Activated CD8-positive, alpha-beta T cell treated with anti-CD3 and anti-CD28 coated beads for 36 hours (primary cell): ENCODE results near the gene FAM156A. TPM values are rescaled to one million over a fixed set of nuclear protein-coding genes. Genes with fewer than 3 reads are reported as not detected.
"Not testable (repeated sequence)": the region's sequence is repeated elsewhere in the genome, so short reads cannot be mapped to it uniquely, and the experiment has no call there.

Experiments used
- ATAC-seq: fragments of 200-7000 bp; cut with Tn5 transposase; one replicate; pipeline ENCODE4 v1.10.0; 2021; ENCODE audit warnings: mild to moderate bottlenecking, moderate library complexity
- CTCF ChIA-PET: fragments of 350-600 bp; sonication (Branson Sonifier 250); formaldehyde crosslinking; loops from one replicate; lab custom pipeline; 2021; ENCODE audit warnings: antibody characterized with exemption; lab: Charles Lee
- POLR2A ChIA-PET: fragments of 350-600 bp; sonication (Branson Sonifier 250); formaldehyde crosslinking; loops from one replicate; lab custom pipeline; 2021; ENCODE audit warnings: antibody characterized with exemption; lab: Charles Lee
- DNase-seq: peaks from one replicate; pipeline ENCODE4 v3.0.0-alpha.2; 2020
- H3K27ac Mint-ChIP-seq: one replicate; pipeline ENCODE4 v1.8.0; 2021; ENCODE audit warnings: mild to moderate bottlenecking, mixed read lengths
- H3K27me3 Mint-ChIP-seq: one replicate; pipeline ENCODE4 v1.8.0; 2021; ENCODE audit warnings: mixed read lengths
- H3K36me3 Mint-ChIP-seq: one replicate; pipeline ENCODE4 v1.8.0; 2021; ENCODE audit warnings: low read depth, mixed read lengths
- H3K4me1 Mint-ChIP-seq: one replicate; pipeline ENCODE4 v1.8.0; 2021; ENCODE audit warnings: low read depth, mixed read lengths
- H3K4me3 Mint-ChIP-seq: one replicate; pipeline ENCODE4 v1.8.0; 2021; ENCODE audit warnings: mild to moderate bottlenecking, moderate library complexity, mixed read lengths
- H3K9me3 Mint-ChIP-seq: one replicate; pipeline ENCODE4 v1.8.0; 2021; ENCODE audit warnings: mixed read lengths
- intact Hi-C: fragments of 100-400 bp; cut with micrococcal nuclease; formaldehyde crosslinking; loops from one replicate; pipeline ENCODE4 v1.10.0; 2022
- total RNA-seq, 2 experiments: library from RNA; stranded (reverse); gene quantifications; one replicate each; pipeline ENCODE4 v1.2.3, GENCODE V29; 2021
- TF ChIP-seq, protein P1 (sequence below): fragments of 200-600 bp; IDR thresholded peaks from one replicate; pipeline ENCODE4 v1.8.0; 2022; ENCODE audit warnings: antibody characterized with exemption, mild to moderate bottlenecking

The FAM156A gene
- total RNA-seq: 10 to 100 TPM; 20.6 to 21.0 TPM

GRCh38 chrX:52958113-52958959 lies at the start of gene FAM156A:
FAM156A (minus strand) TSS chrX:52958518; CDS start chrX:52948588, 9,930 bp downstream.
- POLR2A ChIA-PET, H3K36me3 Mint-ChIP-seq, CTCF ChIA-PET, H3K4me1 Mint-ChIP-seq, H3K9me3 Mint-ChIP-seq, H3K27ac Mint-ChIP-seq, DNase-seq, H3K27me3 Mint-ChIP-seq, H3K4me3 Mint-ChIP-seq, intact Hi-C loops: not testable (repeated sequence)
- ATAC-seq: peak; percentile 85

DNA sequence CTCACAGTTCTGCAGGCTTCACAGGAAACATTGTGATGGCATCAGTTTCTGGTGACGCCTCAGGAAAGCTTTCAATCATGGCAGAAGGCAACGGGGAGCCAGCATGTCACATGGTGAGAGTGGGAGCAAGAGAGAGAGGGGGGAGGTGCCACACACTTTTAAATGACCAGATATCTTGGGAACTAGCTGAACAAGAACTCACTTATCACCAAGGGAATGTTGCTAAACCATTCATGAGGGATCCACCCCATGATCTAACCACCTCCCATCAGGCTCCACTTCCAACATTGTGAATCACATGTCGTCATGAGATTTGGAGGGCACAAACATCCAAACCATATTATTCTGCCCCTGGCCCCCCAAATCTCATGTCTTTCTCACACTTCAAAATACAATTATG lies 47.0 kb upstream of the FAM156A start:
- ATAC-seq (no peak), DNase-seq (no peak)
- H3K4me3 Mint-ChIP-seq: no peak overlapping the region
- CTCF ChIA-PET: no interaction called here
- H3K9me3 Mint-ChIP-seq: no peaks in the 10 kb centered on the region
- POLR2A ChIA-PET: no interaction called here
- no peaks in the 10 kb centered on the region for H3K36me3 Mint-ChIP-seq
- no peak overlapping the region for H3K27ac Mint-ChIP-seq
- no peaks in the 10 kb centered on the region for H3K27me3 Mint-ChIP-seq
- TF ChIP-seq, protein P1, sequence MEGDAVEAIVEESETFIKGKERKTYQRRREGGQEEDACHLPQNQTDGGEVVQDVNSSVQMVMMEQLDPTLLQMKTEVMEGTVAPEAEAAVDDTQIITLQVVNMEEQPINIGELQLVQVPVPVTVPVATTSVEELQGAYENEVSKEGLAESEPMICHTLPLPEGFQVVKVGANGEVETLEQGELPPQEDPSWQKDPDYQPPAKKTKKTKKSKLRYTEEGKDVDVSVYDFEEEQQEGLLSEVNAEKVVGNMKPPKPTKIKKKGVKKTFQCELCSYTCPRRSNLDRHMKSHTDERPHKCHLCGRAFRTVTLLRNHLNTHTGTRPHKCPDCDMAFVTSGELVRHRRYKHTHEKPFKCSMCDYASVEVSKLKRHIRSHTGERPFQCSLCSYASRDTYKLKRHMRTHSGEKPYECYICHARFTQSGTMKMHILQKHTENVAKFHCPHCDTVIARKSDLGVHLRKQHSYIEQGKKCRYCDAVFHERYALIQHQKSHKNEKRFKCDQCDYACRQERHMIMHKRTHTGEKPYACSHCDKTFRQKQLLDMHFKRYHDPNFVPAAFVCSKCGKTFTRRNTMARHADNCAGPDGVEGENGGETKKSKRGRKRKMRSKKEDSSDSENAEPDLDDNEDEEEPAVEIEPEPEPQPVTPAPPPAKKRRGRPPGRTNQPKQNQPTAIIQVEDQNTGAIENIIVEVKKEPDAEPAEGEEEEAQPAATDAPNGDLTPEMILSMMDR: no peak
- intact Hi-C loops: no loop called here
- H3K4me1 Mint-ChIP-seq: peaks cover 6% of the 10 kb centered on the region

GRCh38 chrX:53004811-53005210 lies 46.5 kb upstream of the FAM156A start:
- CTCF ChIA-PET: no interaction called here
- ATAC-seq: no peak

GRCh38 chrX:53004038-53004437 lies 45.7 kb upstream of the FAM156A start:
- H3K9me3 Mint-ChIP-seq: no peaks in the 10 kb centered on the region
- CTCF ChIA-PET: interaction anchor here (1.1 kb wide), 1 partner anchor 15 kb away, joined by 3 read pairs; no protein-coding TSS in a partner anchor
- intact Hi-C loops: no loop called here
- no peaks in the 10 kb centered on the region for H3K36me3 Mint-ChIP-seq
- H3K4me3 Mint-ChIP-seq: no peak overlapping the region
- H3K4me1 Mint-ChIP-seq: peaks cover 6% of the 10 kb centered on the region
- H3K27me3 Mint-ChIP-seq: no peaks in the 10 kb centered on the region
- POLR2A ChIA-PET: no interaction called here
- no peak overlapping the region for H3K27ac Mint-ChIP-seq
- TF ChIP-seq, protein P1: no peak
- DNase-seq (no peak), ATAC-seq (no peak)

More at GRCh38 chrX:53004811-53005210, 46.5 kb upstream of the FAM156A start:
- intact Hi-C loops: no loop called here
- H3K9me3 Mint-ChIP-seq: no peaks in the 10 kb centered on the region
- no peak overlapping the region for H3K4me3 Mint-ChIP-seq
- no peak for DNase-seq
- H3K27ac Mint-ChIP-seq: no peak overlapping the region
- POLR2A ChIA-PET: no interaction called here
- H3K36me3 Mint-ChIP-seq: no peaks in the 10 kb centered on the region
- H3K27me3 Mint-ChIP-seq: no peaks in the 10 kb centered on the region
- TF ChIP-seq, protein P1: no peak
- peaks cover 6% of the 10 kb centered on the region for H3K4me1 Mint-ChIP-seq

- no peaks in the 10 kb centered on the region for H3K36me3 Mint-ChIP-seq
- ChIA-PET CTCF (interaction anchor here (1.1 kb wide), 1 partner anchor 15 kb away, joined by 3 read pairs; no protein-coding TSS in a partner anchor), POLR2A (no interaction called here)
- H3K4me3 Mint-ChIP-seq: no peak overlapping the region
- intact Hi-C loops: no loop called here
- ATAC-seq (no peak), DNase-seq (no peak)
- no peak overlapping the region for H3K27ac Mint-ChIP-seq
- H3K27me3 Mint-ChIP-seq: no peaks in the 10 kb centered on the region
- H3K4me1 Mint-ChIP-seq: peaks cover 6% of the 10 kb centered on the region
- TF ChIP-seq, protein P1: no peak
- H3K9me3 Mint-ChIP-seq: no peaks in the 10 kb centered on the region
Observed at GRCh38 chrX:53003111-53003510, 44.8 kb upstream of the FAM156A start.
